H1 (cell line): ENCODE data around the gene CELF1. TPM values are rescaled to one million over a fixed set of nuclear protein-coding genes. Genes with fewer than 3 reads are reported as not detected.

Experiments used
- CTCF ChIA-PET: fragments of 300-600 bp; sonication (Branson Sonifier 250); formaldehyde crosslinking; loops from one replicate; lab custom pipeline; 2021; ENCODE audit not compliant: partially characterized antibody; lab: Charles Lee
- POLR2A ChIA-PET: fragments of 300-600 bp; sonication (Branson Sonifier 250); formaldehyde crosslinking; loops from one replicate; lab custom pipeline; 2021; ENCODE audit warnings: inconsistent platforms; ENCODE audit not compliant: partially characterized antibody; lab: Charles Lee
- DNase-seq, 2 experiments: peaks; one replicate each; pipeline versions ENCODE4 v3.0.0 to v3.0.0-alpha.2; 2010 to 2022; ENCODE audit warnings: low spot score in 2 of 2, low read depth in 1 of 2, mixed read lengths in 1 of 2
- FAIRE-seq: peaks from 2 replicates; lab custom pipeline; 2011; peaks lifted over from hg19 to GRCh38; lab: Jason Lieb, UNC
- H2AFZ ChIP-seq: 2 replicates; pipeline ENCODE4 v1.8.1; 2012; ENCODE audit warnings: low read length, inconsistent platforms
- H2AK5ac ChIP-seq: 2 replicates; pipeline ENCODE4 v1.6.1; 2013; ENCODE audit warnings: low read depth, low read length
- H2BK120ac ChIP-seq: replicated peaks from 2 replicates; pipeline ENCODE3; 2013; ENCODE audit warnings: low read depth, low read length, inconsistent platforms
- H2BK12ac ChIP-seq: 2 replicates; pipeline ENCODE4 v1.6.1; 2013; ENCODE audit warnings: low read depth, low read length
- H2BK15ac ChIP-seq: 2 replicates; pipeline ENCODE4 v1.6.1; 2013; ENCODE audit warnings: low read length
- H2BK20ac ChIP-seq: 2 replicates; pipeline ENCODE4 v1.6.1; 2013; ENCODE audit warnings: low read length
- H2BK5ac ChIP-seq: 2 replicates; pipeline ENCODE4 v1.6.1; 2013; ENCODE audit warnings: low read depth, low read length
- H3K14ac ChIP-seq: 2 replicates; pipeline ENCODE4 v1.6.1; 2013; ENCODE audit warnings: inconsistent platforms; ENCODE audit not compliant: insufficient read length
- H3K18ac ChIP-seq: 2 replicates; pipeline ENCODE4 v1.6.1; 2013; ENCODE audit warnings: low read length; ENCODE audit errors: extremely low read depth
- H3K23ac ChIP-seq: 2 replicates; pipeline ENCODE4 v1.6.1; 2013; ENCODE audit warnings: inconsistent platforms; ENCODE audit not compliant: insufficient read length
- H3K23me2 ChIP-seq: 2 replicates; pipeline ENCODE4 v1.6.1; 2013; ENCODE audit warnings: low read depth, low read length
- H3K27ac ChIP-seq: 2 replicates; pipeline ENCODE4 v1.6.1; 2011; ENCODE audit warnings: low read depth, low read length, inconsistent platforms
- H3K27me3 ChIP-seq, 4 experiments: replicated peaks in 1 of 4; 1 replicate in 1 of 4; 2 replicates in 3 of 4; pipeline versions ENCODE4 v1.6.1 to v1.8.1; 2011 to 2013; ENCODE audit warnings: low read length in 3 of 4, mild to moderate bottlenecking in 3 of 4, inconsistent platforms in 2 of 4, mixed read lengths in 2 of 4, moderate library complexity in 1 of 4; ENCODE audit not compliant: control insufficient read depth in 3 of 4, insufficient read depth in 3 of 4; ENCODE audit errors: extremely low read depth in 1 of 4
- H3K36me3 ChIP-seq, 4 experiments: 2 replicates each; pipeline versions ENCODE4 v1.6.1 to v1.8.1; 2011 to 2013; ENCODE audit warnings: mild to moderate bottlenecking in 4 of 4, low read length in 3 of 4, moderate library complexity in 2 of 4, control low read depth in 1 of 4, inconsistent platforms in 1 of 4; ENCODE audit not compliant: insufficient read depth in 4 of 4, control insufficient read depth in 2 of 4
- H3K4ac ChIP-seq: replicated peaks from 2 replicates; pipeline ENCODE3; 2013; ENCODE audit warnings: low read length, low read depth, mixed read lengths, inconsistent platforms; ENCODE audit not compliant: insufficient read length
- H3K4me1 ChIP-seq, 4 experiments: replicated peaks in 1 of 4; 1 replicate in 1 of 4; 2 replicates in 3 of 4; pipeline versions ENCODE4 v1.6.1 to v1.8.1; 2011 to 2013; ENCODE audit warnings: low read length in 3 of 4, inconsistent platforms in 2 of 4, mixed read lengths in 1 of 4; ENCODE audit not compliant: insufficient read depth in 4 of 4, control insufficient read depth in 3 of 4
- H3K4me2 ChIP-seq, 2 experiments: 2 replicates each; pipeline versions ENCODE4 v1.6.1 to v1.8.1; 2011 to 2013; ENCODE audit warnings: low read depth in 2 of 2, low read length in 2 of 2, control low read depth in 1 of 2, inconsistent platforms in 1 of 2, mild to moderate bottlenecking in 1 of 2; ENCODE audit not compliant: insufficient read depth in 1 of 2
- H3K4me3 ChIP-seq, 4 experiments: fragments of 200-600, 300-600 bp in 1 of 4; sonication (generic), shearing (Covaris generic), sonication (Bioruptor Twin) in 1 of 4; 2 replicates each; pipeline versions ENCODE4 v1.5.1 to v1.8.1; 2011 to 2016; ENCODE audit warnings: low read length in 4 of 4, low read depth in 3 of 4, control low read depth in 2 of 4, inconsistent platforms in 2 of 4, mild to moderate bottlenecking in 2 of 4, mixed read lengths in 1 of 4, moderate library complexity in 1 of 4; ENCODE audit not compliant: insufficient read depth in 2 of 4; ENCODE audit errors: extremely low read depth in 1 of 4
- H3K56ac ChIP-seq: replicated peaks from 2 replicates; pipeline ENCODE3; 2013; ENCODE audit warnings: low read depth, mild to moderate bottlenecking, mixed read lengths, low read length, inconsistent platforms; ENCODE audit not compliant: insufficient read length
- H3K79me1 ChIP-seq: 2 replicates; pipeline ENCODE4 v1.6.1; 2013; ENCODE audit warnings: low read depth, low read length, control low read depth
- H3K79me2 ChIP-seq, 2 experiments: 2 replicates each; pipeline versions ENCODE4 v1.6.1 to v1.8.1; 2012 to 2013; ENCODE audit warnings: low read length in 2 of 2, mild to moderate bottlenecking in 2 of 2, inconsistent platforms in 1 of 2; ENCODE audit not compliant: insufficient read depth in 2 of 2, control insufficient read depth in 1 of 2
- H3K9ac ChIP-seq, 4 experiments: replicated peaks in 1 of 4; 1 replicate in 1 of 4; 2 replicates in 3 of 4; pipeline versions ENCODE4 v1.6.1 to v1.8.1; 2011 to 2013; ENCODE audit warnings: low read depth in 3 of 4, low read length in 3 of 4, control low read depth in 2 of 4, mild to moderate bottlenecking in 2 of 4, moderate library complexity in 2 of 4, inconsistent platforms in 1 of 4; ENCODE audit errors: extremely low read depth in 1 of 4
- H3K9me3 ChIP-seq, 2 experiments: 2 replicates each; pipeline versions ENCODE4 v1.6.1 to v1.8.1; 2012 to 2013; ENCODE audit warnings: mild to moderate bottlenecking in 2 of 2, moderate library complexity in 2 of 2, control low read depth in 1 of 2, inconsistent platforms in 1 of 2, low read depth in 1 of 2, low read length in 1 of 2, mixed read lengths in 1 of 2; ENCODE audit not compliant: insufficient read depth in 2 of 2
- H4K20me1 ChIP-seq, 2 experiments: replicated peaks in 1 of 2; 2 replicates each; pipeline versions ENCODE3 to v1.8.1; 2011 to 2013; ENCODE audit warnings: inconsistent platforms in 2 of 2, low read length in 2 of 2, mild to moderate bottlenecking in 1 of 2; ENCODE audit not compliant: insufficient read depth in 2 of 2, control insufficient read depth in 1 of 2
- H4K5ac ChIP-seq: 2 replicates; pipeline ENCODE4 v1.6.1; 2013; ENCODE audit warnings: low read length, low read depth, mixed read lengths, inconsistent platforms; ENCODE audit not compliant: insufficient read length
- H4K8ac ChIP-seq: 2 replicates; pipeline ENCODE4 v1.8.0; 2013; ENCODE audit warnings: mild to moderate bottlenecking, moderate library complexity, low read length, inconsistent platforms; ENCODE audit not compliant: insufficient read depth; ENCODE audit errors: extremely low read depth
- H4K91ac ChIP-seq: replicated peaks from 2 replicates; pipeline ENCODE3; 2013; ENCODE audit warnings: low read length, mixed read lengths, inconsistent platforms; ENCODE audit not compliant: insufficient read length
- EZH2 ChIP-seq: fragments of 200-600 bp; sonication (generic); IDR thresholded peaks from 2 replicates; pipeline ENCODE4 v1.7.1; 2012; ENCODE audit warnings: low read depth, mild to moderate bottlenecking, moderate library complexity, low read length, inconsistent platforms; ENCODE audit not compliant: severe bottlenecking
- GTF2F1 ChIP-seq: IDR thresholded peaks from 2 replicates; pipeline ENCODE4 v1.6.1; 2012; ENCODE audit warnings: low read depth, low read length, improper control_type of control experiment, borderline replicate concordance
- TAF1 ChIP-seq: IDR thresholded peaks from 2 replicates; pipeline ENCODE4 v1.6.1; 2011; ENCODE audit warnings: mild to moderate bottlenecking, low read depth, low read length
- WGBS, 2 experiments: shearing (Covaris generic) in 1 of 2; methylation state at CpG; one replicate each; pipeline versions ENCODE4 v1.1.6 to v1.1.7; 2013 to 2015; ENCODE audit warnings: low lambda C conversion rate in 2 of 2, mixed read lengths in 2 of 2, inconsistent platforms in 1 of 2, low coverage in 1 of 2, missing lambda C conversion rate in 1 of 2; ENCODE audit not compliant: insufficient replicate concordance in 2 of 2, insufficient coverage in 1 of 2, insufficient read length in 1 of 2; ENCODE audit errors: extremely low coverage in 1 of 2, missing lambda C conversion rate in 1 of 2; 5-methylcytosine and 5-hydroxymethylcytosine counted together
- polyA plus RNA-seq, 7 experiments: library from polyadenylated mRNA; depleted of rRNA in 3 of 7; stranded (reverse) in 5 of 7; unstranded in 2 of 7; fragments of >200 nt in 5 of 7; fragments of 200-250 nt in 2 of 7; gene quantifications; 1 replicate in 5 of 7; 2 replicates in 1 of 7; 4 replicates in 1 of 7; pipeline versions ENCODE4 v1.2.1 to v1.2.3, GENCODE V29; 2011 to 2013; ENCODE audit warnings: missing spikeins in 2 of 7, mixed read lengths in 2 of 7
- total RNA-seq: library from RNA; stranded (reverse); fragmentation: NEBNext Ultra II Directional; extraction: Animal tissue kit (Norgen Biotek cat#: 25700); gene quantifications from 2 replicates; pipeline ENCODE4 v1.2.1, GENCODE V29; 2021
- TF ChIP-seq, protein P1 (sequence below): IDR thresholded peaks from 2 replicates; pipeline ENCODE4 v1.6.1; 2011; ENCODE audit warnings: low read depth, mild to moderate bottlenecking, low read length; ENCODE audit not compliant: insufficient read depth

CELF1 gene
- total and polyA plus RNA-seq, 2 of the 8 experiments (the other 6 are each of a cell fraction or from before 2014, with no cell fraction given) = 131 to 197 TPM

DNA sequence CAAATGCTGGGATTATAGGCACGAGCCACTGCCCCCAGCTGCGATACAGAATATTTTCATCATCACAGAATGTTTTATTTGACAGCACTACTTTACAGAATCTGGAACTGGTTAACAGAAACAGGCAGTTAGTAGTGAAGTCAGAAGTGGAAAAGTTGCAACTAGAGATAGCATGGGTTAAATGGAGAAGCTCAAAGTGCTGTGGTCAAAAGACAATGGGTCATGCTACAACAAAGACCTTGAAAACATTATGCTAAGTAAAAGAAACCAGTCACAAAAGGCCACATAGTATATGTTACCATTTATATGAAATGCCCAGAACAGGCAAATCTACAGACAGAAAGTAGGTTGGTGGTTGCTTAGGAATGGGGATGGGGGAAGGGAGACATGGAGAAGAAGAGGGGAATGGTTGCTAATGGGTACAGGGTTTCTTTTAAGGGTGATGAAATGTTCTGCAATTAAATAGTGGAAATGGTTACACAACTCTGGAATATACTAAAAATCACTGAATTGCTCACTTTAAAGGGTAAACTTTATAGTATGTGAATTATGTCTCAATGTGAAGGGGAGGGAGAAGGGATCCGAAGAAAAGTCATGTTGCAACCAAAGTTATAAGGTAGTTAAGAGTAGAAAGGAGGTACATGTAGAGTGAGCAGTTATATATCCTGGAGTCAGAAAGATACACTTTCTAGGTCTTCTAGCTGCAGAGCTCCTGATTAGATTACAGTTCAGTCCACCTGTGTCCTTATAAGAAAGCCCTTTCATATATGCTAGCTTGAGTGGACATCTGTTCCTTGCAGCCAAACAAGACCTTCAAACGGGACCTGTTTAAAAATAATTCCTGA, 57.7 kb downstream of the CELF1 start:
- DNase-seq (no peak), FAIRE-seq (no peak)
- Histone ChIP-seq H3K4ac (no peak overlapping the region), H3K4me3 (no peak overlapping the region), H3K4me1 (peaks cover 0 to 10% (median 0%) of the 10 kb centered on the region in 4 experiments; a peak in 4 of 7 replicates), H3K9me3 (no peaks in the 10 kb centered on the region), H3K36me3 (peaks cover 0 to 9% (median 0%) of the 10 kb centered on the region in 4 experiments; a peak in 1 of 8 replicates), H3K27me3 (no peaks in the 10 kb centered on the region), H2BK120ac (no peak overlapping the region), H2BK20ac (no peak overlapping the region), H3K27ac (no peak overlapping the region), H3K79me1 (peaks cover 21% of the 10 kb centered on the region), H3K23ac (no peak overlapping the region), H2BK12ac (no peak overlapping the region), H3K79me2 (peaks cover 9 to 91% of the 10 kb centered on the region in 2 experiments), H3K18ac (no peak overlapping the region), H4K20me1 (peaks cover 2 to 13% of the 10 kb centered on the region in 2 experiments), H3K56ac (no peak overlapping the region), H2BK15ac (no peak overlapping the region), H4K8ac (no peak overlapping the region), H4K91ac (no peak overlapping the region), H3K9ac (no peak overlapping the region), H3K4me2 (peak overlapping the region in 1 of 2 experiments; percentile 16; a peak in 1 of 4 replicates), H3K14ac (no peak overlapping the region), H2AFZ (no peak overlapping the region), H4K5ac (no peak overlapping the region), H2AK5ac (no peak overlapping the region), H3K23me2 (no peaks in the 10 kb centered on the region; the same call in 1 of the 2 replicates), H2BK5ac (no peak overlapping the region)
- WGBS, 2 experiments = 90% methylated on average over 4 of the region's 4 CpGs; no CpG with 5 or more reads in 1 of the 2 experiments
- POLR2A ChIA-PET = interaction anchor here (1.7 kb wide), 1 partner anchor 16 kb away, joined by 10 read pairs; no protein-coding TSS in a partner anchor
- no peak for TF ChIP-seq TAF1
- TF ChIP-seq EZH2 = no peak
- TF ChIP-seq, protein P1, sequence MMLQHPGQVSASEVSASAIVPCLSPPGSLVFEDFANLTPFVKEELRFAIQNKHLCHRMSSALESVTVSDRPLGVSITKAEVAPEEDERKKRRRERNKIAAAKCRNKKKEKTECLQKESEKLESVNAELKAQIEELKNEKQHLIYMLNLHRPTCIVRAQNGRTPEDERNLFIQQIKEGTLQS = no peak
- TF ChIP-seq GTF2F1 = no peak
- CTCF ChIA-PET = interaction anchor here (1.9 kb wide), 1 partner anchor 15 kb away, joined by 5 read pairs; no protein-coding TSS in a partner anchor
